Left ventricle myocardium superior (tissue), 1 donor: Measurements from ENCODE around the gene TDRD6. TPM values are rescaled to one million over a fixed set of nuclear protein-coding genes. Genes with fewer than 3 reads are reported as not detected.
"Not testable (repeated sequence)": the region's sequence is repeated elsewhere in the genome, so short reads cannot be mapped to it uniquely, and the experiment has no call there.

Experiments used
- ATAC-seq: fragments of 200-7000 bp; cut with Tn5 transposase; one replicate; pipeline ENCODE4 v1.9.1; 2020; ENCODE audit warnings: mild to moderate bottlenecking, moderate library complexity
- DNase-seq: peaks from one replicate; pipeline ENCODE4 v3.0.0-alpha.2; 2020
- intact Hi-C: fragments of 100-400 bp; cut with micrococcal nuclease; formaldehyde crosslinking; loops from one replicate; pipeline ENCODE4 v1.11.0; 2022
- total RNA-seq: library from RNA; stranded (reverse); fragmentation: NEBNext Ultra II Directional; extraction: Animal tissue kit (Norgen Biotek cat#: 25700); gene quantifications from one replicate; pipeline ENCODE4 v1.2.1, GENCODE V29; 2021
- donor health status: DM: no; HTN: yes; CAD: no; lungs with severe emphysema.

Gene TDRD6
- total RNA-seq, 1 donor from 2014 or later: 0.30 TPM

DNA sequence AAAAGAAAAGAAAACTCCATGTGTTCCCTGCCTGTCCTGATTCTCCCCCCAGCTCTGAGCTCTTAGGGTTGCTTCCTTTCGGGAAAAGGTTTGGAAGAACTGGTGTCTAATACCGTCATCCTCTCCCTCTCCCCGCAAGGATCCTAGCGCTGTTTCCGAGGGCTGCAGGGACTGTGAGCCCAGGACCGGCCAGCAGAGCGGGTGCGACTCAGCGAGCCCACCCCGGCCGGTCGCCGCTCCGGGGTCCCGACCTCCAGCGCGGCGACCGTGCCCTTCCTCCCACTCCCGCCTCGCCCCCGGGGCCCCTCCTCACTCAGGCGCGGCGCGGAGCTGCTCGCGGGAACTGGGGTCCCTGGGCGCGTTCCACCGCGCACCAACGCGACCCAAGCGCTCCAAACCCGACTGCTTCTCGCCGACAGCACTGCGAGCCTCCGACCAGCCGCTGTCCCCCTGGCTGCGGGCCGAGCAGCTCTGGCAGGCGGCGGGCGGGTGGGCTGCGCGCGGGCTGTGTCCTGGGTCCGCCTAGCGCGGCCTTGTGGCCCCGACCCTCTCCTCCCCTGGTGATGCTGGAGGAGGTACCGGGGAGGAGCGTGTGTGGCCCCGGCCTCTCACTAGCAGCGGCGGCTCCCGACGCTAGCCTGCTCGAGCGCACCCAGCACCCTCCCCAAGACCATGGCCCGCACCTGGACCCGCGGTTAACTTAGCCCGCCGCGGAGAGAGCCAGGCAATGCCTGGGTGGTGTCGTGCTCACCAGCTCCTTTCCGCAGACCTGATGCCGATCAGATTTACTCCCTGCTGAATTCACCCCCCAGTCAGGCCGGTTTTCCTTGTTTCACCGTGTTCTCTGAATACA, 47.4 kb downstream of the TDRD6 start, which contains the start of gene PLA2G7:
PLA2G7 (minus strand) TSS at position 509 of the 853 bp plus-strand sequence. CDS start 12,484 bp downstream, outside the sequence.
- DNase-seq: peak; percentile 38
- intact Hi-C loops: no loop called here
- ATAC-seq: peak; percentile 81

DNA sequence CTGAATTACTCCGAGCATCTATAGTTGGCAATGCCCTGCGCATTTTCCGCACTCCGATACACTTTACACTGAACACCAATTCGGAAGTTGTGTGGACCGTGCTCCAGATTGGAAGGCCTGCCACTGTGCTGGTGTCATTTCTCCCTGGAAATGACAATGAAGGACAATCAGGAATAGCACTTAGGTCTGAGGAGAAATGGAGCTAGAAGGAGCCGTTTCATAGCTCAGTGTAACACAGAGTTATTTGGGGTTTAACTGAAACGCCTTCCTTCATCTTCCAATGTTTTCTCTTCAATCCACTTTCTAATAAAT, 48.0 kb downstream of the TDRD6 start:
- intact Hi-C loops: no loop called here
- ATAC-seq (peak; percentile 15), DNase-seq (no peak)

GRCh38 chr6:46736906-46737305, 49.2 kb downstream of the TDRD6 start:
- intact Hi-C loops: no loop called here
- ATAC-seq (no peak), DNase-seq (no peak)

GRCh38 chr6:46741482-46741881, 53.8 kb downstream of the TDRD6 start:
- intact Hi-C loops: no loop called here
- DNase-seq (no peak), ATAC-seq (no peak)

DNA sequence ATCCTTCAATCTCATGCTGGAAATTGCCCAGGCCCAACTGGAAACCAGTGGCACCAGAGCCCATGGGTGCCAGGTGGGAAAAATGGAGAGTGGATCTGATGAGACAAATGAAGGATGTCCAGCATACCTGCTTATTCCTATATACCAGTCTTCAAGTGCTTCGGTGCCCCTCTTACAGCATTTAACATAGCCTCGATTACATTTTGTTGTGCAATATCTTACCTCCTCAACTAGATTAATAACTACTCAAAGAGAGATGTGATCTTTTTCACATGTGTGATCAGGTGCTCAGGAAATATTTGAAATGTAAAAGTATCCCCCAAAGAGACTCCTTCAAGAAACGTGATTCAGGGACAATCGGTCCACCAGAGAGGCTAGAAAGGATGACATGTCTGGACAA, 54.2 kb downstream of the TDRD6 start:
- intact Hi-C loops: no loop called here
- DNase-seq (no peak), ATAC-seq (no peak)

GRCh38 chr6:46743425-46744158, 55.9 kb downstream of the TDRD6 start:
- intact Hi-C loops: no loop called here
- no peak for DNase-seq
- ATAC-seq: no peak

- DNase-seq, intact Hi-C loops, ATAC-seq: not testable (repeated sequence)
These were observed 56.6 kb downstream of the TDRD6 start for GRCh38 chr6:46744159-46744725.

- no peak for DNase-seq
- ATAC-seq: no peak
- intact Hi-C loops: no loop called here
These were observed 58.3 kb downstream of the TDRD6 start for GRCh38 chr6:46745973-46746372.

DNA sequence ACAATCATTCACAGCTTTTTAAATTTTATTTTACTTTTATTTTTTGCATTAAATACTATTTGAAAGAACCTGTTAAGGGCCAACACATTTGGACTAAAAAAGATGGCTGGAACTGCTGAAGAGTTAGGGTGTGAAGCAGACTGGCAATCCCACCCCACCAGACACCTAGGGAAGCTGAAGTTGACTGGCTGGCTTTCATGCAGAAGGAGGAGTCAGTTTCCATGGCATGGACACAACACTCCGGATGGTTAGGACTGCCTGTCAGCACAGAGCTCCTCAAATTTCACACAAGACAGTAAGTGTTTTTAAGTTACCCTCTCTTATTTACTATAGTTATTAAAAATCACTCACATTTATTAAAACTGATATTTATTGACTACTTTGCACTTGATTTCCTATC, 59.0 kb downstream of the TDRD6 start, which contains the start of gene ANKRD66:
ANKRD66 (plus strand) TSS at position 238 of the 400 bp plus-strand sequence. CDS start 5,016 bp downstream, outside the sequence.
- ATAC-seq: no peak
- intact Hi-C loops: no loop called here
- no peak for DNase-seq

- intact Hi-C loops: no loop called here
- DNase-seq: no peak
- ATAC-seq: no peak
These were observed 61.3 kb downstream of the TDRD6 start for GRCh38 chr6:46748940-46749503.

DNA sequence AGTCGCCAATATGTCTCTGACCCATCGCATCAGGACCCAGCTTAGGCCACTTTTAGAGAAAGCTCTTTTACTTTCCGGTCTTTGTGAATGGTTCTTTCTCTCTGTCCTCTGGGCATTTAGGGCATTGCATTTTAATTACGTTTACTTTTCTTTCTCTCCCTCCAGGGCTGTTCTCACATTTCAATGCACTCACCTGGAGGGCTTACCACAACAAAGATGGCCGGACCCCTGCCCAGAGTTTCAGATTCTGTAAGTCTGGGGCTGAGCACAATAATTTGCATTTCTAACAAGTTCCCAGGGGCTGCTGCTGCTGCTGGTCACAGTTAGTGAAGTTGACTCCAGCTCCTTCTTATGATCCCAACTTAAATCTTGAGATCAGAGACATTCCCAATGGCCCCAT, 62.0 kb downstream of the TDRD6 start:
- intact Hi-C loops: no loop called here
- DNase-seq (no peak), ATAC-seq (no peak)

- no peak for ATAC-seq
- intact Hi-C loops: no loop called here
- no peak for DNase-seq
These were observed 64.0 kb downstream of the TDRD6 start for GRCh38 chr6:46751658-46752057.

Other genes with a start within 250 kb of the TDRD6 start
- gene RCAN2, start 196.4 kb upstream of the TDRD6 start, total RNA-seq: 254 TPM
- gene CYP39A1, start 35.1 kb upstream of the TDRD6 start, total RNA-seq: 5.9 TPM
- gene SLC25A27, start 34.9 kb upstream of the TDRD6 start, total RNA-seq: 15.3 TPM
- 0.15 TPM for gene PLA2G7, start 47.5 kb downstream of the TDRD6 start, total RNA-seq
- not detected for gene ANKRD66, start 59.0 kb downstream of the TDRD6 start, total RNA-seq
- not detected for gene MEP1A, start 105.5 kb downstream of the TDRD6 start, total RNA-seq
- gene ADGRF5, start 234.1 kb downstream of the TDRD6 start, total RNA-seq: 45.9 TPM